SK-N-DZ (cell line): ENCODE measurements around the gene KRTAP19-8. TPM values are rescaled to one million over a fixed set of nuclear protein-coding genes. Genes with fewer than 3 reads are reported as not detected.

Experiments
- DNase-seq: peaks from one replicate; pipeline ENCODE4 v3.0.0-alpha.2; 2015; ENCODE audit warnings: low spot score
- polyA plus RNA-seq, 2 experiments: library from polyadenylated mRNA; depleted of rRNA; stranded (reverse); fragments of >200 nt; gene quantifications; 2 replicates each; pipeline ENCODE4 v1.2.3, GENCODE V29; 2014

The KRTAP19-8 gene, protein sequence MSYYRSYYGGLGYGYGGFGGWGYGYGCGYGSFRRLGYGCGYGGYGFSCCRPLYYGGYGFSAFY
- not detected in 2 replicates for polyA plus RNA-seq (2014; cell fraction: cytosol; rRNA removed)
- polyA plus RNA-seq (2014; cell fraction: nucleus; rRNA removed): not detected in 2 replicates

DNA sequence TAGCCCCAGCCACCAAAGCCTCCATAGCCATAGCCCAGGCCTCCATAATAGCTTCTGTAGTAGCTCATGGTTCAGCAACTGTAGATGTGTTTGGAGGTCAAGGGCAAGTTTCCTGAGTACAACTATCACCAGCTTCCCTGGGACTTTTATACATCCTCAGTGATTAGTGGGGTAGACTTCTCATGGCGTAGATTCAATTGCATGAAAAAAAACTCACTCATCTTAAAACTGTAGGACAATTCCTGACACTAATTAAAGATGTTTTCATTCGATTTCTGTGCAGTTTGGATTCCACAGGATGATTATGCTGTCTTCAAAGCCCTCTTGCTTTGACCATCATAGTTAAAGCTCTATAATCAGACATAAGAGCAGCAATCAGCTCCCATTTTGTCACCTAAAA lies at the start of gene KRTAP19-8:
Gene KRTAP19-8 (minus strand): TSS at position 101 of the 400 bp plus-strand sequence. CDS start 33 bp downstream, at position 68.
- DNase-seq: no peak

DNA sequence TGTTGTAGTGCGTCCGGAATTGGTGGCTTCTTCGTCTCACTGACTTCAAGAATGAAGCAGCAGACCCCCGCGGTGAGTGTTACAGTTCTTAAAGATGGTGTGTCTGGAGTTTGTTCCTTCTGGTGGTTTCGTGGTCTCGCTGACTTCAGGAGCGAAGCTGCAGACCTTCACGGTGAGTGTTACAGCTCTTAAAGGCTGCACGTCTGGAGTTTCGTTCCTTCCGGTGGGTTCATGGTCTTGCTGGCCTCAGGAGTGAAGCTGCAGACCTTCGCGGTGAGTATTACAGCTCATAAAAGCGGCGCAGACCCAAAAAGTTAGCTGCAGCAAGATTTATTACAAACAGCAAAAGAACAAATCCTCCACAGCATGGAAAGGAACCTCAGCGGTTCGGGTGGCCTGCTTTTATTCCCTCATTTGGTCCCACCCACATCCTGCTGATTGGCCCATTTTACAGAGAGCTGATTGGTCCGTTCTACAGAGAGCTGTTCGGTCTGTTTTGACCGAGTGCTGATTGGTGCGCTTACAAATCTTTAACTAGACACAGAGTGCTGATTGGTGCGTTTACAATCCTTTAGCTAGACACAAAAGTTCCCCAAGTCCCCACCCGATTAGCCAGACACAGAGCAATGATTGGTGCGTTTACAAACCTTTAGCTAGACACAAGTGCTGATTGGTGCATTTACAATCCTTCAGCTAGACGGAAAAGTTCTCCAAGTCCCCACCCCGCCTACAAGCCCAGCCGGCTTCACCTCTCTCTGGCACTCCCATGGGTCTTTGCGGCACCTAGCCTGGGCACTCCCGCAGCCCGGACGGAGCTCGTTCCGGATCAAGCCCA lies 49.6 kb upstream of the KRTAP19-8 start:
- DNase-seq: no peak

DNA sequence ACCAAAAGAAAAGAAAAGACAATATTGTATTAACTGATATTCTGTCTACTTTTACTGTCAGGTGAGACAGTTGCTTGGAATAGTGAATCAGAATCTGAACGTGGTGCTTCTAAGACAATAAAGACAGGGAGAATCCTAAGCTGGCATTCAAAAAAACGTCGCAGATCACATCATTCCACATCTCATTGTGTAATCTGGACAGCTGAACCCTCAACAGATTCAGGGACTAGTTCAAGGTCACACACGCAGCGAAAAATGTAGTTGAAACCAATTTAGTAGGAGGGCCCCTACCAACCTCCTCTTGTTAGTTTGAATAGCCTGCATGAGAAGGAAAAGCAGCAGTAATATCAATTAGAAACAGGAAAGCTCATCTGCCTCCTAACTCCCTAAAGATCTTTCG lies 46.4 kb upstream of the KRTAP19-8 start:
- DNase-seq: no peak

DNA sequence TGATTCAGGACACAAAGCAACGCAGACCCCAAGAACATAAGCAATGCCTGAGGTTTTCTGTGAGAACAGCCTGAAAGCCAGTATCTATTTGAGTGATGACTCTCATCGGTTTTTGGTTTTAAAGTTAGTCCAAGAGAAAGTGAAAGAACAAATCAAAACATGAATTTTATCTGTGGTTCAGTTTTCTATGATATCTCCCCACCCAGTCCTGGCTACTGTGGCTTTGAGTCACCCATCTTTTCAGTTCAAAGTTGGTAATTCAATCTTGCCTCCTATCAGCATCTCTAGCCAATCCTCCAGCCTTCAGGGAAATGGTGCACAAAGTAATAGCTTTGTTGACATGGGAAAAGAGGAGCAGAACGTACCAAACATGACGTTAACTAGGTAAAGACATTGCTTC lies 40.5 kb upstream of the KRTAP19-8 start:
- no peak for DNase-seq

DNA sequence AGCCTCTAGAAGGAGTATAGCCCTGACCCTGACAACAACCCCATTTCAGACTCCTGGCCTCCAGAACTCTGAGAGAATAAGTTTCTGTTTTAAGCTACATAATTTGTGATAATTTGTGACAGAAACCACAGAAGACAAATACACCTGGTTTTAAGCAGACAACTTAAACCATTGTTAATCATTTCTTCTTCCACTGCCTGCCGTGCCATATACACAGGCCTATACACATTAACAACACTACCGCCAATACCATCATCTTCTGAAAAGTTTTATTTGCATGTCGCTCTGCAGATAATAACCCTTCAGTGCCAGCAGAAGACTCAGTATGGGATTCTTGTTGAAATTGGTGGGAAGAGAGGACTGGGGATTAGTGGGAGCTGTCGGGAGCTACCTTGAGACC lies 39.9 kb upstream of the KRTAP19-8 start:
- DNase-seq: no peak

DNA sequence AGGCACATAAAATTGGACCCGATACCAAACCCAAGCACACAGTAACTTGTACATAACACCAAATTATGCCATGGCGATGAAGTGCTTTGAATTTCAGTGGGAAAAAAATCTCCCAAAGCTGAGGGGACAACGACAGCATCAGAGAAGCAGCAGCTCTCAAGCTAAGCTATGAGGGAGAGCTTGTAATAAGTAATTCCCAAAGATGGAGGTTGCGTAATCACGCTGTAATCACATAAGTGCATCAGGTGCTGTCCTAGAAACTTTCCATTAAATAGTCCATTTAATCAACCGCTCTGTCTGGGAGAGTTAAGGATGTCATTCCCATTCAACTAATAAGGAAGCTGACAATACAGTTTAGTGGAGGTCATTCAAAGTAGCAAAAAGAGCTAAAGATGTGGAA lies 37.6 kb upstream of the KRTAP19-8 start:
- no peak for DNase-seq

DNA sequence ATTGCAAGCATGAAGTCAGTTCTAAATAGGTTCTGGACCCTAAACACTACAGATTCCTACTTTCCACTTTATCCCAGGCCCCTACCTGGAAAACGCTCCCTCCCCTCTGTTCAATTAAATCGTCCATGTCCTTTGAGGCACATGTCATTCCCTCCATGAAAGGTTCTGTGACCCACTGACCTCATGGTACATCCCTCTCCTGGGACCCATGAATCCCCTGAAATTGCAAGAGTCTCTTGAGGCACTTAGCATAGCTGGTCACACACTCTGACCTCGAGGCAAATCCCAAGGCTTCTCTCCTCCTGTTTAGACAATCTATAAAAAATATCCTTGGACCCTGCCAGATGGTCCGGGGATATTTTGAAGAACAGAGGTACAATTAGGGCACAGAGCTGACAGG lies 34.3 kb upstream of the KRTAP19-8 start:
- no peak for DNase-seq

DNA sequence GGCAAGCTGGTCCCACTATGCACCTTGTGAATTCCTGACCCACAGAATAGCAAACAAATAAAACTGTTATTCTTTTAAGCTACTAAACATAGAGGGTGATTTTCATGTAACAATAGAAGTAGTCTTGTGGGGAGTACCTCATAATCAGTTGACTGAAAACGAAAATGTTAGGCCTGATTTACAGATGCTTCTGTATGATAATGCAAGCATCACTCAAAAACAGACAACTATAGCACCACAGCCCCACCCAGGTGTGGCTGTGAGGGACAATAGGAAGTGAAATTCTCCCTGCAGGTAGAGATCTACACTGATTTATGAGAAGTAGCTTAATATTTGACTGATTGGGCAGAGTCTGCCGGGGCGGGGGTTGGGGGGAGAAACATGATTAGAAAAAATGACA lies 26.5 kb upstream of the KRTAP19-8 start:
- no peak for DNase-seq

DNA sequence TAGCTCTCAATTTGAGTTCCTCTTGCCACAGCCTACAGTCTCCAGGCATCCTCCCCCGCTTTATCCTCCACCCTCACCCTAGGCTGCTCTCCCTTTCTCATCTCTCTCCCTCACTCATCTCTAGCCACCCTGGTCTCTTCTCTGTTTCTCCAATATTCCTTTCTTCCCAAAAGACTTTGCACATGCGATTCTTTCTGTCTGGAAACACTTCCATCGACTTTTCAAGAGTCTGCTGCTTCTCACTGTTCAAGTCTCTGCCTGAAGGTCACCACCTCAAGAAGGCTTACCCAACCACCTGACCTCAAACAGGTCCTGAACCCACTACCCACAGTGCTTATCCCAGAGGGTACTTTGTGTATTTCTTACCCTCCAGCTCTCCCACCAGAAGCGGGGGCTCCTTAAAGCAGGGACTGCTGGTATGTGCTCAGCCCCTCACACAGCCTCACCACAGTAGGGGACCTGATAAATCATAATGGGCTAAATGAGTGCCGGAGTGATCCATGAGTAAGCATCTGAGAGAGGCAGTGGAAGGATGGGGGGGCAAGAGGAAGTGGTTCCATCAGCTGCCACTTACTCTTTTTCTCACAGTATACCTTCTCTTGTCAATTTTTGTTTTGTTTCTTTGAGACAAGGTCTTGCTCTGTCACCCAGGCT lies 14.3 kb upstream of the KRTAP19-8 start:
- no peak for DNase-seq

DNA sequence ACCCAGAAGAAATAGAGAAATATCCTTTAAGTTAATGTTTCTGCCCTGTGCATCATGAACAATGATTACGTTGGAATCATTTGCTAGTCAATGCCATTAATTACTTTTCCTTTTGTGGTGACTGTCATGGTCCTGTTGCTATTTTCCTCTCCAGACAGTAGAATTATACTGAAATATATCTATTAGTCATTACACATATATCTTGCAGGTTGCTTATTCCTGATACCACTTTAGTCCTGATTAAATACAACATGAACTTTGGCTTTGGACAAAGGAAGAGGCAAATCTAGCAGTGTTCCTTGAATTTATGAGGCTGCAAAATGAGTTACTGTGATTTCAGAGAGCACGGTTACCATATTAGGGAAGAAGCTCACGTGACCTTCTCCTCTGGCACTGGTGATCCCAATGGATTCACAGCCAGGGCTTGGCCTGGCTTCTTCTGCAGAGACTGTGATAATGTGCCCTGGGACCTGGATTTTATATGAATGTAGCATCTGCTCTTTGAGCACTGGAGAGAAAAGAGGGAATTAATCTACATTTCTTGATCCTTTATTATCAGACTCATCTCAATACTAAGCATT lies 12.4 kb upstream of the KRTAP19-8 start:
- DNase-seq: no peak

DNA sequence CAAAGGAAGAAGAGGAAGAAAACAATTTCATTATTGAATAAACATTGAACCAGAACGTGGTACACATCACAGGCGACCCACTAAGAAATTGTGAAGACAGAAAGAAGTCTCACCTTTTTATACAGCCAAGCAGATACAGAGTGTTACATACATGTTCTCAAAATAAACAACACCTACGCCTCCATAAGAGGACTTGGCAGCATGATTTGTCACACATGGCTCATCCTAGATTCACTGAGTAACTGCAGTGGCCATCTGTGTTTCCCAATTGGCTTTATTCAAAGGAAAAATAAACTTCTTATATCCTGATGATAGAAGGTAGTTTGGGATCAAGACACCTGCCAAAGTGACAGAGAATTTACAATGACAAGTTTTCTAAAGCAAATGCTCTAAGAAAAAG lies 7.6 kb upstream of the KRTAP19-8 start:
- DNase-seq: no peak

DNA sequence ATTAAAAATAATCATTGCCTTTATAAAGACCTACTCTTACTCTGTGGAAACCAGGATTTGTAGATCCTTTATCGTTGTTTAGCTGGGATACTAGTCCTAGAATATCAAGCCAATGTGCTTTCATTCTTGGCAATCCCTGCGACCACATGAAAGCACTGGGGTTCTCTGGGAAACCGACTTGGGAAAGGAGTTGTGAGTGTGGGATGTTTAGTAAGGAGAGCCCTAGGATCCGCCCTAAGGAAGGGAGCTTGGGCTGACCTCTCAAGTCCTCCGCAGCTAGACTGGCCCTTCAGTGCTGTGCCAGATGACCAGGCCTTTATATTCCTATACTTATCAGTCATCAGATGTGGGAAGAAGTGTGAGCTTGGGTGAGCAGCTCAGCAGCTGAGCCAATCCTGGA lies 5.2 kb upstream of the KRTAP19-8 start:
- no peak for DNase-seq

DNA sequence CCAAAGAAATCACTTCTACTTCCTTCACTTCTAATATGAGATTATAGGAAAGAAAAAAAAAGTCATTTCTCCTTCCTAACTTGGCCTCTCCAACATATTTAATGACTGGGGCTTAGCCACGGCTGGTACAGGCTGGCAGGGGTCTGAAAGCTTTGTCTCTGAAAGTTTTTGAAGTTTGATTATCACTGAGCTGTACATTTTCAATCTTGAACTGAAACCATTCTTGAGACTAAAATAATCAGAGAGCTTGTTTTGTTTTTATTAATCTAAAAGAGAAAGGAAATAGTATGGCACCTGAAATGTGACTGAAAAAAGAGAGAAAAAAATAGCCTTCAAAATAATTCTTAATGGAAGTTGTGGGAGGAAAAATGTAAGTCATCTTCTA lies 3.8 kb upstream of the KRTAP19-8 start:
- no peak for DNase-seq

DNA sequence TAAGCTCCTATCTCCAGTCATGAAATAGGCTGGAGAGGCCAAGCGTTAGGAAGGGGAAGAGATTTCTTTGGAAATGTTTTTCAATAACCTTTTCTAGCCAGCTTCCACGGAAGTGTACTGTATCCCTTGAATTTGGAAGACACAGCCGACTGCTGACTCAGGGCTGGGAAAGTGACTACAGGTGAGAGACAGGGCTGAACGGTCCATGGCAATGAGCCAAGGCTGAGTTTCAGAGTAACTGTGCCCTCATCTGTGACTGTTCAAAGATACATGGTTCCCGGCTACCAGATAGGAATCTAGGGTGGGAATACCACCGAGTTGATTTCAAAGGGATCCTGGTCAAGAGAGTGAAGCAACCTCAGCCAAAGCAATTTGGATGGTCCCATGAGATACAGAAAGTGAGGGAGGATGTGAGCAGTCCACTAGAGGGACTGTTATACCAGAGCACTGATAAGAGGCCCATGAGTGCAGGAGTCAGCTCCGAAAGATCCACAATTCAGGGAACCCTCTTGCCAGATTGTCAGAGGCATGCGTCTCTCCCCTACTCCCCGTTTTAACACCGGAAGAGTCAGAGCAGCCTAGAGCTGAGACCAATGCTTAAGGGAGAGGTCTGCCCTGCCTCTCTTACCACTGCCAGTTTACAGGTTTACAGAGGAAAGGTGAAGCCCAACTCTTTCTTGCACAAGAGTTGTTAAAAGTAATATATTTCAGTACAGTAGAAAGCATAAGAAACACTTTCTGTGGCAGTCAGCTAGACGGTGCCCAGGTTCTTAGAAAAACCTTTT lies 3.2 kb upstream of the KRTAP19-8 start:
- no peak for DNase-seq

DNA sequence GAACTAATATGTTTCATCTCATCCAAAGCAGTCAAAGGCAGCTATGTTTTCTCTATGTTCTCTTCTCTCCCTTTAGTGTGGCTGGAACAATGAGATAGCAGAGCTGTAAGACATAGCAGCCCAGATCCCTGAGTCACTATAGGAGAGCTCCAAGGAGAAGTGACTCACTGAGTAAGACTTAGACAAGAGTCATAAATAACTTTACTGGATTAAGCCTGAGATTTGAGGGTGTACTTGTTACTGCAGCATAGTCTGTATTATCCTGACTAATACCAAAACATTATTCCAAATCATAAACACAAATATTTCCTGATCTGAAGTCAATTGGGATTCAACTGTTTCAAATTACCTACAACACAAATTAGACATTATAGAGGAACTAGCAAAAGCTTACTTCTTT lies 3.9 kb downstream of the KRTAP19-8 start:
- no peak for DNase-seq

DNA sequence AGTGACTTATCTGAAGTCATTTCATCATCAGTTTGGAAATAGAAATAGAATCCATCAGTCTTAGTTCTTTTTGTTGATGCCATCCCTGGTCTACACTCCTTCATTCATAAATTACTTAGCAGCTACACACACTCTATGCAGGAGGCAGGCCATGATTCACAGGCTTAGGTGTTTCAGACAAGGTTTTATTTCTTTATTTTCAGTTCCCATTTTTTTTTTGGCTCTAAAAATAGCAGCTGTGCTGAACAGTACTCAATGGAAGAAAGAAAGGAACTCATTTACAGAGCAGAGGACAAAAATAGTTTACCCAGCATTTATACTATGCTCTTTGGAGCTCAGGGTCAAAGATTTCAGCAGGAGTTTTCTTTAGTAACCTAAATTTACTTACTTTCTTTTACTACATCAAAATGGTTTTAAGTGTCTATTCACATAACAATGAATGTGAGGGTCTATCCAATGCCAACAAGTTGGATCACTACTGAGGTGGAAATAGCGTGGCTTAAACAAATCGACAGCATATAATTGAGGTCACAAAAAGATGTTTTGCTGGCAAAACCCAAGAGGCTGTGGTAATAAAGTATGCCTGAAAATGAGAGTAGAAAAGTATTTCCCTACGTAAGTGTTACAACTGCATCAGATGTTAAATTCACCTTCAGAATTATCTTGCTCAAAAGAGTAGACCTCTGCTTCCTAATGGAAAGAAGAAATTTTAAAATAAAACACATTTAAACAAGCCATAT lies 7.7 kb downstream of the KRTAP19-8 start:
- no peak for DNase-seq

DNA sequence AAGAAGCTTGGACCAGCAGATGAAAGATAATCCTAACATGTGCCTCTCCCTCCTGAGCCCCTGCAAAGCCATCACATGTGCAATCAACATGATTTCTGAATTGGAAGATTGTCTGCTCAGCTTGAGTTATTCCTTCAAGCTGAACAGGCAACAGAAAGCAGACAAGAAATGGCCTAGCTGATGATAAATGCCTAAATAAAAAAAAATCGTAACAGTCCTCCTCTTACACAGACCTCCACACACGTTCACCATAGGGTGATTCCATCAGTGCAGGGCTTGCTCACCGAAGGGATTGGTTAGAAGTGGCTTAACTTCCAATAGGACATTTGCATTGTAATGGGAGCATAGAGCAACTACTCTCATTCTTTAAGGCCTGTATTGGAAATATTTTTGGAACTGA lies 14.6 kb downstream of the KRTAP19-8 start:
- DNase-seq: no peak

DNA sequence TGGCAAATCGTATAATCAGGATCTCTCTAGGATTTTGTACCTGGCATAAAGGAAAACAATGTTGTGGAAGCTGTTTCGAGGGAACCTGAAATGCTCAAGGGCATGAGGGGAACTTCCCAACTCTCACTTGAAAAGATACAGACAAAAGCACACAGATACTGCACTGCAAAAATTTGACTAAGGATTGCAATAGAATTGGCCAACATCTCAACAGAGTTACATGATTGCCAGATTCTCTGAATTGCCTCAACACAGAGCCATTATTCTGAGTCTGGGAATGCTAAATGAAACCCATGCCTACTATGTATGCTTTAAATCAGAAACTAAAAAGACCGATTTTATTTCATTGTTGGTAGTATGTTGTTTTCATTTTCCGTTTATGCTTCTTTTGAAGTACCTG lies 16.0 kb downstream of the KRTAP19-8 start:
- DNase-seq: no peak

DNA sequence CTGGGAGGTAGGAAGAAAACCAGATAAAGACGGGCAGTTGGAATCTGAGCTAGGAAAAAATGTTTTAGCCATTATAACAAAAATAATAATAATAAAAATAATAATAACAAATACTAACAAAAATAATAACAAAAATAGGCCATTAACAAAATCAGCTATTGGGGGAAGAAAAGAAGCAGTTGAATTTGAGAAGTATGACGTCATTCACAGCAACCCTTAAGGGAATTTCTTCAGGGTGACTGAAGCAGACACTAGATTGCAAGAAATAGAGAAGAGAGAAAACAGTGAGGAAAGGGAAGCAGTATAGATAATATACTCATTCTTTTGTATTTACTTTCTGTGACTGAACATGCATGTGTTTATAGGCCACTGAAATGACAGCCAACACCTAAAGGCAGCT lies 20.0 kb downstream of the KRTAP19-8 start:
- DNase-seq: no peak

DNA sequence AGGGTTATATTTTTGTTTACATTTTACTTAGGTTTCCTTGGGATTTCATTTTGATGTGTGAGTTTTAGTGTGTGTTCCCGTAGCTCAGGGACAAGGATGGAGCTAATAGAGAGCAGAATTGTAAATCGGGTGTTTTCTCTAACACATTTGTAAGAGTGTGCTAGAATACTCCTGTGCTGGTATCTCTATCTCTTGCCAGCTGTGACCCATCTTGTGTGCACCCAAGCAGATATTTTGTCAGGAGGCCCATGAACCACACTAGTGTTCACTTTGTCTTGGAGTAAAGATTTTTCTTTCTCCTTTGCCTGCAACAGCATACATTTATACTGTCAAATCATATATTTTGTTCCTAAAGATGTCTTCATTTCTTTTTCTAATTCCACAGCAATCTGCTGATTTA lies 23.4 kb downstream of the KRTAP19-8 start:
- no peak for DNase-seq
